DMS53 (cell line): ENCODE data around the gene CUTC.
A peak's percentile ranks its signal among the peaks of the same experiment; 100 is the strongest.
"Not testable (repeated sequence)": the region's sequence is repeated elsewhere in the genome, so short reads cannot be mapped to it uniquely, and the experiment has no call there.

Source experiments
- DNase-seq: peaks from one replicate; lab custom pipeline; 2025; lab: John Stamatoyannopoulos, UW

The CUTC gene

DNA sequence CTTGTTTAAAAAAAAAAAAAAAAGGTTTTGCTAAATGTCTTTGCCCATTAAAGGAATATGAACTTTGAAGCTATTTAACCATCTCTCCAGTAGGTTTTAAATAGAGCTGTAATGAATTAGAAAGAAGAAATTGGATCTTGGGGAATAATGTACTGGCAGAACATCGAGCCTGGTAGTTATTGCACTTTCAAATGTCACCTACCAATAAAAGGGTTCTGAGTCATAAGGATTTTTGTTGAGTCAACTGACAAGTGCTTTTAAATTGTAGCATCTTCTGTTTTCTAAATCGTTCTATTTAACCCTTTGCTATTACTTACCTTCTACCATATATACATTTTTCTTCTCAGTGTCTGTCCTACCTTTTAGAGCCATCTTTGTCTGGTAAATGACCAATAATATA is 10.7 kb downstream of the CUTC start:
- DNase-seq: no peak

DNA sequence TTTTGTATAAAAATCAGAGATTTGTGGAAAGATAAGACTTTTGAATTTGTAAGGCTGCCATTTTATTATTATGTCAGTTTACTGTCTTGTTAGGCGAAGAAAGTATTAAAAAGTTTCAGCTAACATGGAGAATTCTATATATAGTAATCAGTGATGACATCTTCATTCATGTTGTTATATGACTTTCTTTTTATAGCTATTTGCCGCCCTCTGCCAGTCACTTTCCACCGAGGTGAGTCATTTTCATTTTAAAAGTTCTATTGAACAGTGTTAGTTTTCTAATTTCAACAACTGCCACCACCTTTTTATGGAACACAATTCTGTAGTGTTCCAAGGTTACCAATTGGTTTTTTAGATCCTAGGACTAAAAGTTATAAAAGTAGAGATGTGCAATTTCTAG is 11.8 kb downstream of the CUTC start:
- no peak for DNase-seq

DNA sequence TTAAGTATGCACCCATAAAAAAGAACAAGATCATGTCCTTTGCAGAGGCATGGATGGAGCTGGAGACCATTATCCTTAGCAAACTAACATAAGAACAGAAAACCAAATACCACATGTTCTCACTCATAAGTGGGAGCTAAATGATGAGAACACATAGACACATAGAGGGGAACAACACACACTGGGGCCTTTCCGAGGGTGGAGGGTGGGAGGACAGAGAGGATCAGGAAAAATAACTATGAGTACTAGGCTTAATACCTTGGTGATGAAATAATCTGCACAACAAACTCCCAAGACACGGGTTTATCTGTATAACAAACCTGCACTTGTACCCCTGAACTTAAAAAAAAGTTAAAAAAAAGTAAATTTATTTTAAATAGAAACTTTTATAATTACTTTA is 14.1 kb downstream of the CUTC start:
- DNase-seq: not testable (repeated sequence)

DNA sequence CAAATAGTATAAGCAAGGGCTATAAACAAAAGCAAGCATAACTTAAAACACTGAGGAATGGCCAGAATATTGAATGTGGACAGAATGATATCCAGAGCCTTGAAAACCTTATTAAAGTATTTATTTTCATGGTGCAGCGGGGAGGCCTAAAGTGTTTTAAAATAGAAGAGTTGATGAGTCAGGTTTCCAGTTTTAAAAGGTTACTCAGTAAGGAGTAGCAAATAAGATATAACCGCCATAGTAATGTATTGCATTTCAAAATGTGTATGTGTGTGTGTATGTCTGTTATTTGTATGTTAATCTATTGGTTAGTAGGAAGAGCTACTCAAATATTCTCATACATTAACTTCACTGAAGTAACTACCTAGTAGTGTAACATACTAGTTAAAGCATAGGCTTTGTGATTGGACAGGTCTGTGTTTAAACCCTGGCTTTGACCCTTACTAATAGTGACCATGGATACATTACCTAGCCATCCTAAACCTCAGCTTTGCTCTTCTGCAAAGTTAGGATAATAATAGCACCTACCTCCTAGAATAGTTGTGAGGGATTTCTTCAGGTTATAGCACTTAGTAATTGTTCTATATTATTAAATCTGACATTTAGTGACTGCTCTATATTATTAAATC is 16.9 kb downstream of the CUTC start:
- no peak for DNase-seq

DNA sequence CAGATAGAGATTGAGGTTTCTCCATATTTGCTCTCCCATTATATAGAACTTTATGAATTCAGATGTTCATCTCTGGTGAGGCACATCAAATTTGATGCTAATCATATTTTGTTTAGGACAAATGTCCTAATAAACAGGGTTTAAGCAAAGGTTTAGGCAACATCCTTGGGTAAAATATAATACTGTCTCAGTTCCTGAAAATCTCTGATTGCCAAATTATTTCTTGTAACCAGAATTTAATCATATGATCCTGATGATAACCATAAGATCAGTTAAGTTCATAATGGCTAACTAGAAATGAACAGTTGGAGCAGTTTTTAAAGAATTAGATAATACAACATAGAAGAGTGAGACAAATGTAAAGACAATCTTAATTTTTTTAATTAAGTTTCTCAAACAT is 18.6 kb downstream of the CUTC start:
- DNase-seq: no peak

DNA sequence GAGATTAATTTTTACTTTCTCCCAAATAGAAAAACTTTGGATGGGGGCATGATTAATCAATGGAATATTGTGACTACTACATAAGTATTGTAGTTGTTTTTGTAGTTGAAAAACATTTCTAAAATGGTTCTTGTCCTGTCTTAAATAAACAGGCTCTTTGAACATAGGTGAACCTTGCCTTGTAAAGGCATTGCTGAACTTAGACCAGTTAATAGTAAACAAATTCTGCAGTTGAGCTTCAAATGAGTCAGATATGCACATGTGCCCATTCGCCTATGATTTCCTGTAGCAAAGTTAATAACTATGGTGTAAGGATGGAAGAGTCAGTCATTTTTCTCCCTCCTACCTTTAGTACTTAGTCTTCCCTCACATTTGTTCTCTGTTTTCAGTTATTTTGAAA is 22.6 kb downstream of the CUTC start:
- DNase-seq: no peak

DNA sequence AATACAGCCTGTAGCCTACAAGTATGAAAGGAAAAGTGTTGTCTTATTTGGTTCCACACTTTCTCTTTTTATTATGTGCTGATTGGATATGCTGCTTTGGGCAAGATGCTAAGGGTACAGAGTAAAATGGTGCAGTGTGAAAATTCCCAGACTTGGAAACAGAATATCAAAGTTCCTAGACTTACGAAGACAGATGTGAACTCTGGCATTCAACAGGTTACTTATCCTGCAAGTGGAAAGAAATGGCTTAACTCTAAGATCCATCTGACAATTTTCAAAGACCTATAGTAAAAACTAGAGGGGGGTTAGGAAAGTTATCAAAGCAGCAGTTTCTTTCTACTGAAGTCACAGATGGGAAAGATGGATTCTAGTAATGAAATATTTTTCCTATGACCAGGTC is 24.1 kb downstream of the CUTC start:
- DNase-seq: no peak

DNA sequence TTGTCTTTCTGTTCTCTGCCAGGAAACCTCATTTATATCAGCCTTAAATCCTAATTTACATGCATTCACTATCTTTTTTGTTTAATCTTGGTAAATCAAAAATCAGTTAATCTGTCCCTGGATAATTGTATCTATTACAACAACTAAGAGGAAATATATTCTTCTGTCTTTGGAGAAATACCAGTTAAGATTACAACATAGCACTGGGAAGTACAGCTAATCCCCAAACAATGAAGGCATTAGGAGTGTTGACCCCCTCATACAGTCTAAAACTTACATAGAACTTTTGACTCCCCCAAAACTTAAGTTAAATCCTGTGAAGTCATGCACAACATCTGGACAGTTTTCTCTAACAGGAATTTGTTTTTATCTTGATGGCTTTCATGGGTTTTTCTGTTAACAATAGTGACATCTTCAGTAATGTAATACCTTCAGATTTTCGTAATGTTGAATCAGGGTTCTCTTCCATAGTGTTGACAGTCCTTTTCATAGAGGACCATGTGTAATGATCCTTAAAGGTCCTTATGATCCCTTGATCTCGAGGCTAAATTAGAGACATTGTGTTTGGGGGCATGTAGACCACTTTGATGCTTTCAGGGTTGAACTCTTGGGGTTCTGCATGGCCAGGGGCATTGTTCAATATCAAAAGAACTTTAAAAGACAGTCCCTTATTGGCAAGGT is 26.3 kb downstream of the CUTC start:
- no peak for DNase-seq

DNA sequence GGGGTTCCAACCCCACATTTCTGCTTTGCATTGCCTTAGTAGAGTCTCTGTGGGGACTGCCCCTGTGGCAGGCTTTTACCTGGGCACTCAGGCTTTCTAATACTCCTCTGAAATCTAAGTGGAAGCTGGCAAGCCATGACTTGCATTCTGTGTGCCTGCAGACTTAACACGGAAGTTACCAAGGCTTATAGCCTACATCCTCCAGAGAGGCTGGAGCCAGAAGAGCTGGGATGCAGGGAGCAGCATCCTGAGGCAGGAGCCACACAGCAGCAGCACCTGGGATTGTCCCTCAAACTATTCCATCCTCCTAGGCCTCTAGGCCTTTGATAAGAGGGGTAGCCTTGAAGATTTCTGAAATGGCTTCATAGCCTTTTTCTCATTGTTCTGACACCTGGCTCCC is 28.3 kb downstream of the CUTC start:
- DNase-seq: no peak

DNA sequence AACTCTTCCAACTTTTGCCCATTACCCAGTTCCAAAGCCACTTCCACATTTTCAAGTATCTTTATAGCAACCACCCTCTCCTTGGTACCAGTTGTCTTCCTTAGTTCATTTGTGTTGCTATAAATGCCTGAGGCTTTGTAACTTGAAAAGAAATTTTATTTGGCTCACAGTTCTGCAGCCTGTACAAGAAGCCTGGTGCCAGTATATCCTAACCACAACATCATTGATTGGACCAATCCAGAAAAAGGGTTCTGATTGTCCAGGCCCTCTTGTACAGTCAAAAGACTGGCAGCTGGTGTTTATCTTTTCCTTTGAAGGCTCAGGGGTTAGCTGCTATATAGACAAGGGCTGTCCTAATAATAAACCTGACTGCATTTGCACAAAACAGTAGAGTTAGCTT is 29.3 kb downstream of the CUTC start:
- DNase-seq: no peak

DNA sequence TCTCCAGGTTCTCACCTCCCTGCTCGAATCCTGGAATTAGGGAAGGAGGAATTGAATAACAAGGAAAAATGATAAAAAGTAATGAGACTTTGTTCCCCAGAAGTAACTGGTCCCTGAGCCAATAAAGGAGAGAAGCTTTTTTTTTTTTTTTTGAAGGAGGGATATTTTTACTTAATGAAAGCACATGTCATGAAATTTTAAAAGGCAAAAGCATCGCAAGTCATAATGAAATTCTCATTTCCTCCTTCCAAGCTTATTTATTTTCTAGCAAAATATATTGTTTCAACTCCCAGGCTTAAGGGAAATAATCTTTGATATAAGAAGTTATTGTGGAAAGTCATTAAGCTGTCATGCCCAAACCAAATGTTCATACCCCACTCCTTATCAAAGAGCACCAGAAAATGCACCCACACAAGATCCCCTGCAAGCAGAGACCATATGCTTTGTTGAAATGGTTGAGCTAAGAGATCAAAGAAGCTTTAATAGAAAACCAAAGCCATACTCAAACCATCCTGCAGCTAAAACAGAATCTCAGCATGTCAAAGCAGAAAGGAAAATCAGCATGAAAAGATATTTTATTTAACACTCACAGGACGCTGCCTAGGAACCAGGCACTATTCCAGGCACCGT is 33.8 kb downstream of the CUTC start:
- no peak for DNase-seq

DNA sequence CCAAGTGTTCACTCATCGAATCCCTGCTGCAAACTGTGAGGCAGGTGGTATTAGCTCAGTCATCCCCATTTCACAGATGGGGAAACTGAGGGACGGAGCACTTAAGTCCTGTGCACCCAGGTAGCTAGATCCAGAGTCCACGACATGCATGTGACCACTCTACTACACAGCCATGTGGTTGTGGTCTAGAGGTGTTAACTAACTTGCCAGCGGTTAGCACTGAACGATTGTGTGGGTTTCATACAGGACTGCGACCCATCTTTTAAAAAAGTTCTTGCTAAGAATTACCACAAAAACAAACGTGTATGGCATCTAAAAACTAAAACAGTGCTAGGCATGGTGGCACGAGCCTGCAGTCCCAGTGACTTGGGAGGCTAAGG is 34.3 kb downstream of the CUTC start:
- DNase-seq: no peak

DNA sequence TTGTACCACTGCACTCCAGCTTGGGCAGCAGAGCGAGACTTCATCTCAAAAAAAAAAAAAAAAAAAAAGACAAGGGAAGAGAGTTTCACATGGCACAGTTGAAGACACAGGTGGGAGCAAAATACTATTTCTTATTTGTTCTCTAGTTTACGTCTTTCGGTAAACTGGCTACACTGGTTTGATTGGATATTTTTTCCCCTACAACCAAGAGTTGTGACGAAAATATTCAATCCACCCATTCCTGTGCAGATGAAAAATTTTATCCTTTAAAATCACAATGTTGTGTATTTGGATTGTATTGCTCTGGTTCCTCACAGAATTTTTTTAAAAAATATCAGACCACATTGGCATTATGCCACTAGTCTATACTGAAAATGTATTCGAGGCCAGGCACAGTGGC is 35.9 kb downstream of the CUTC start:
- no peak for DNase-seq

DNA sequence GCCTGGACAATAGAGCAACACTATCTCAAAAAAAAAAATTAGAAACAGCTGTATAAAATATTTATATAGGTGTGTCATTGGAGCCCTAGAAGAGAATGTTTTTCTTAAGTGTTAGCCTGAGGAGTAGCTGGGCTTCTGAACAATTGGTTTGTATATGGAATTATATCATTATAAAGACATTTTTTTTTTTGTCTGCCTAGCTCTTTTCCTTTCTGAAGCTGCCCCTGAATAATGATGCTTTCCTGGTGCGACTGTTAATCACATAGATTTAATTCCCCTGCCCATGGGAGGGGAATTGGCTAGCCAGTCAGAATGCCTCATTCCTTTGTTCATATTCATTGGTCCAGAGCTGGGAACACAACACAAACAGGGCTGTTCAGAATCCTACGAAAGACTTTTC is 36.5 kb downstream of the CUTC start:
- DNase-seq: no peak

DNA sequence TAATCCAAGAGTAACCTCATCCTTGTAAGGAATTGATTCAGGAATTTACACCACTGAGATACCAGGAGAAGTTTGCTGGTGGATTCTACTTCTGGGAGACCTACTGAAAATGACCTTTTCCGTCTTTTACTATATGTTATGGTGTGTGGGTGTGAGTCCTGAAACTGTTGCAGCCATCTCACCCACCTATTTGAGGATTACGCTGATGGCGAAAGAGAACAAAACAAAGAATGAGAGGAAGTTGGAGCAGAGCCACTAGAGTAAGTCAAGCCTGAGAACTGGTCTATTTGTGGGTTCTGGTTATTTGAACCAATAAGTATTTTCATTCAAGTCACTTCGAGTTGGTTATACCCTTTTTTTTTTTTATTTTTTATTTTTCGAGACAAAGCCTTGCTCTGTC is 37.7 kb downstream of the CUTC start:
- no peak for DNase-seq

DNA sequence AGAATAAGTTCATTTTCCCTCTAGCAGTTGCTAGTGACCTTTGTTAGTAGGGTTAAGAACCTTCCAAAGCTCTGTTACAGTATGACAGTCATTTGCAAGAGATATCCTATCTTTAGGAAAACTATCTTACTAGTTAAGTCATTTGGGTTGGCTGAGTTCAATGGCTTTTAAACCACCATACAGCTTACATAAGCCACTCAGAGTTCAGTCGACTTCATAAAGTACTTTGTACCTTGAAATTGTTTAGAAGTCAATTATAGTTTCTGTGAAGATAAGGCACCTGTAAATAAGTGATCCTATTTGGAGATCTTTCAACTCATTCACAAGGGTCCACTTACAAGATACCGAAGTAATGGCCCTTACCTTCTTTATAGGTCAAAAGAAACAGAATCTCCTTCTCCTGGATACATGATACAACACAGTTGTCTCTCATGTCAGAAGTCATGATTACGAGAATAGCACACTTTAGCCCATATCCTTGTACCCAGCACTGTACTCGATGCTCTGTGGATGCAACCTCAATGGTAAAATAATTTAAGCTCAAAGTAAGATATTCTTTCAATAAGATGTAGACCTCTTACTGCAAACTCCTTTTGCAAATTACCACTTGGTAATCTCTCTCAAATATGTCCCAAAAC is 38.5 kb downstream of the CUTC start:
- DNase-seq: no peak

DNA sequence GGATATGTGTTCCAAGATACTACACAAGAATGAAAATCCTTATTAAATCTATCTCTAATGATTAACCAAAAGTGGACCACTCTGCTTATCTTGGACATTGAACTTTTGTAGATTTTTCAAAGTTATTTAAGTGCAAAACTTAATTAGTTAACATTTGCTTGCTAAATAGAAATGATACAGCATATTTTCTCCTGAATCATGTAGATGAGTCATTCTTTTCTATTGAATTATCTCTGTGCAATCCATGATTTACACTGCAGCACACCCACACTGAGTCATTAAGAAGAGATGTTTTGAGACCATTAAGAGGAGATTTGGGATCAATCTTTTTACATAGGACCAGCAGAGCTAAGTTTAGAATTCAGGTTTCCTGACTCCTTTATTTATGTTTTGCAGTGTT is 43.8 kb downstream of the CUTC start:
- peak; percentile 71 for DNase-seq

DNA sequence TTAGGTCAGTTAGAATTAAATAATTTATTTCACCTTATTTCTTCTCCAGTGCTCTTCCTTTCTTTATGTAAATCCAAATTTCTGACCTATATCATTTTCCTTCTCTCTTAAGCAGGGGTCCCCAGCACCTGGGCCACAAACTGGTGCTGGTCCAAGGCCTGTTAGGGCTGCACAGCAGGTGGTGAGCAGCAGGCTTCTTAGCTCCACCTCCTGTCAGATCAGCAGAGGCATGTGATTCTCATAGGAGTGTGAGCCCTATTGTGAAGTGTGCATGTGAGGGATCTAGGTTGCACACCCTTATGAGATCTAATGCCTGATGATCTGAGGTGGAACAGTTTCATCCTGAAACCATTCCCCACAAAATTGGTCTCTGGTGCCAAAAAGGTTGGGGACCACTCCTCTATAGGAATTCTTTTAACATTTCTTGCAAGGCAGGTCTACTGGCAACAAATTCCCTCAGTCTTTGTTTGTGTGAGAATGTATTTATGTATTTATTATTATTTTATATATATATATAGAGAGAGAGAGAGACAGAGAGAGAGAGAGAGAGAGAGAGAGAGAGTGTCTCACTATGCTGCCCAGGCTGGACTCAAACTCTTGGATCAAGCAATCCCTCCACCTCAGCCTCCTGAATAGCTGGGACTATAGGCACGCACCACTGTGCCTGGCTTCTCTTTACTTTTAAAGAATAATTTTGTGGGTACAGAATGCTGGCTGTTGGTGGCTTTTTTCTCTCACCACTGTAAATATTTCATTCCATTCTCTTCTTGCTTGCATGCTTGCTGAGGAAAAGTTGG is 46.1 kb downstream of the CUTC start:
- peak; percentile 47 for DNase-seq

DNA sequence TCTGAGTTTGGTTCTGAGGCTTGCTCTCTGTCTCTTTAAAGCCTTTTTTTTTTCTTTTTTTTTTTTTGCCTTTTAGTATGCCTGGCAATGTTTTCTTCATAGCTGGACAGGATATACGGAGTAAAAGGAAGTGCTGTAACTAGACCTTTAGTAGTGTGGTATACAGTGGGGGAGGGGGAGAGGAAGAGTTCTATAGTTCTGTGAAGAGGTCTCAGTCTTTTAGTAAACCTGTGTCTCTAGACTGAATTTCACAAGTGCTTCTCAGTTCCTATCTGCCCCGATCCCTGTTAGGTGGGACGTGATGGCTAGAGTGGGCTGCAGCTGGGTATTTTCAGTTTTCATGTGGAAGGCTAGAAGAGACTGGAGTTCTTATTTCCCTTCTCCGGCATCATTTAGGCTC is 47.3 kb downstream of the CUTC start:
- DNase-seq: peak; percentile 53

DNA sequence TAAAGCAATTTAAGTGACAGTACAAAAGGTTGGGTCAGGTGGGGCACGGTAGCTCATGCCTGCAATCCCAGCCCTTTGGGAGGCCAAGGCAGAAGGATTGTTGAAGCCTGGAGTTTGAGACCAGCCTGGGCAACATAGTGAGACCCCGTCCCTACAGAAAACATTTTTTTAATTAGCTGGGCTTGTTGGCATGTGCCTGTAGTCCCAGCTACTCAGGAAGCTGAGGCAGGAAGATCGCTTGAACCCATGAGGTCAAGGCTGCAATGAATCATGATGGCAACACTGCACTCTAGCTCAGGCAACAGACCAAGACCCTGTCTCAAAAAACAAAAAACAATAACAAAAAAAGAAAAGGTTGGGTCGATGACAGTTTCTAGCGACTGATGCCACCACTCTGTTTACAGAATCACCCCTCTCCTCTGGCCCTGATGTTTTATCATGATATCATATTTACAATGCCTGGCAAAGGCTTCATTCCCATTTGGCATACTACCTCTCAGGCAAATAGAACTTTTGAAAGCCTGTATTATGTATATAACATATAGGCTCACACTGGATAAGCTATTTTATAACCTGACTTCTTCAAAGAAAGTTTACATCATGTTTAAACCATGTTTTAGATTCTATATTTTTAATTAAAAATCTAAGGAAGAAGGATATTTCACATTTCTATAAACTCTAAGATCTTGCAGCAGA is 49.8 kb downstream of the CUTC start:
- no peak for DNase-seq

DNA sequence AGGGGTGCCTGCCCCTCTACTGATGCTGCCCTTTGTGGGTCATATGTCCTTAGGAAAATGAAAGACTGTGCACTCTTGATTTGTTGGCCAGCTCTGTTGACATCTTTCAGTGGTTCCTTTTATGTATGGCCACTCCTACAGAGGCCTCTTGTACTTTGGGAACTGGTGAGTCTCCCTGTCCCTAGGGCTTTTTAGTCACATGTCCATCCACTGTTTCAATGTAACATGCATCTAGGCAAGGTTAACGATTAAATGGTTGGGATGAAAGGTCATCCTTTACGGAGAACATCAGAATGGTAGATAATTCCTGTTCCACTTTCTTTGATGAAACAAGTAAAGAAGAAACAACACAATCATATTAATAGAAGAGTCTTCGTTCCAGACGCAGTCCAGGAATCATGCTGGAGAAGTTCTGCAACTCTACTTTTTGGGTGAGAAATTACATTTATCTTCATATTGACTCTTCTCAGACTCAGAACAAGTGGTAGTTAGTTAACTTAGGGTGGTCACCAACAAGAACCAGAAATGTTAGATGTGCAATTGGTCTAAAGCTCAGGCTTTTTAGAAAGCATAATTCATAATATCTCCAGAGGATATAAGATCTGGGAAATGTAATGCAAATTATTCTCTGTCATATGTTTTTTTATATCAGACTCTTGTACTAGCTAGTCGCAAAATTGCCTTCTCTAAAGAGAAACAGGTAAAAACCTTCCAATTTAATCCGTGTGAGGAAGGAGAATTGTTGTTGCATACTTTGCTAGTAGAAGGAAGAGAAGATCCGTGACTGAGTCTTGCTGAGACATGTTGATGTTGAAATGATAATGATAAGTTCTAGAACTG is 50.6 kb downstream of the CUTC start, which contains the start of gene ABCC2:
ABCC2 (plus strand) TSS at position 194 of the 840 bp plus-strand sequence; CDS start at position 399, 205 bp downstream.
- DNase-seq: peak; percentile 10
